Measurements from ENCODE around the gene SEPTIN10.
"Not testable (repeated sequence)": the region's sequence is repeated elsewhere in the genome, so short reads cannot be mapped to it uniquely, and the experiment has no call there.

SEPTIN10 gene

DNA sequence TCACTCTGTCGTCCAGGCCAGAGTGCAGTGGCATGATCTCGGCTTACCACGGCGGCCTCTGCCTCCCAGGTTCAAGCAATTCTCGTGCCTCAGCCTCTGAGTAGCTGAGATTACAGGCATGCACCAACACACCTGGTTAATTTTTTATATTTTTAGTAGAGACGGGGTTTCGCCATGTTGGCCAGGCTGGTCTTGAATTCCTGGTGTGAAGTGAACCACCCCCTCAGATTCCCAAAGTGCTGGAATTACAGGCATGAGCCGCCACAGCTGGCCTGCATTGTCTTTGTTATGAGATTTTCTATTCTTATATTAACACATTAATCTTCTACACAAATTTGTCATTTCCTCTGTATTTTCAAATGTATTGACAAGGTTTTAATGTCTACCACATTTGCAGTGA lies 75.2 kb downstream of the SEPTIN10 start:
- no peak for DNase-seq

DNA sequence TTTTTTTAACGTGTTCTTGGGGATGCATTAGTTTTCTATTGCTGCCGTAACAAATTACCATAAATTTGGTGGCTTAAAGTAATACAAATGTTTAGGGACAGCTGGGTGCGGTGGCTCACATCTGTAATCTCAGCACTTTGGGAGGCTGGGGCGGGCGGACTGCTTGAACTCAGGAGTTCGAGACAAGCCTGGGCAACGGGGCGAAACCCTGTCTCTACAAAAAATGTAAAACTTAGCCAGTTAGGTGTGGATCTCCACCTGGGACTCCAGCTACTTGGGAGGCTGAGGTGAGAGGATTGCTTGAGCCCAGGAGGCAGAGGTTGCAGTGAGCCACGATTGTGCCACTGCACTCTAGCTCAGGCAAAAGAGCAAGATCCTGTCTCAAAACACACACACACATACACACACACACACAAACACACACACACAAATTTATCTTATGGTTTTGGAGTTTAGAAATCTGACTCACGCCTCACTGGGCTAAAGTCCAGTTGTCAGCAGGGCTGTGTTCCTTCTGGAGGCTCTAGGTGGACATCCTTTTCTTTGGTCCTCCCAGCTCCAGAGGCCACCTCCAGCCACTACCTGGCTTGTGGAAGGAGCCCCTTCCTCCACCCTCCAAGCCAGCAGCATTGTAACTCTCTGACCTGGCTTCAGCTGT lies 76.1 kb downstream of the SEPTIN10 start:
- DNase-seq: no peak

DNA sequence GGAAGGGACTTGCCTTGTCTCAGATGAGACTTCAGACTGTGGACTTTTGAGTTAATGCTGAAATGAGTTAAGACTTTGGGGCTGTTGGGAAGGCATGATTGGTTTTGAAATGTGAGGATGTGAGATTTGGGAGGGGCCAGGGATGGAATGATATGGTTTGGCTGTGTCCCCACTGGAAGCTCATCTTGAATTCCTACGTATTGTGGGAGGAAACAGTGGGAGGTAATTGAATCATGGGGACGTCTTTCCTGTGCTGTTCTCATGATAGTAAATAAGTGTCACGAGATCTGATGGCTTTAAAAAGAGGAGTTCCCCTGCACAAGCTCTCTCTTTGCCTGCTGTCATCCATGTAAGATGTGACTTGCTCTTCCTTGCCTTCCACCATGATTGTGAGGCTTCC lies 77.2 kb downstream of the SEPTIN10 start:
- DNase-seq: not testable (repeated sequence)

DNA sequence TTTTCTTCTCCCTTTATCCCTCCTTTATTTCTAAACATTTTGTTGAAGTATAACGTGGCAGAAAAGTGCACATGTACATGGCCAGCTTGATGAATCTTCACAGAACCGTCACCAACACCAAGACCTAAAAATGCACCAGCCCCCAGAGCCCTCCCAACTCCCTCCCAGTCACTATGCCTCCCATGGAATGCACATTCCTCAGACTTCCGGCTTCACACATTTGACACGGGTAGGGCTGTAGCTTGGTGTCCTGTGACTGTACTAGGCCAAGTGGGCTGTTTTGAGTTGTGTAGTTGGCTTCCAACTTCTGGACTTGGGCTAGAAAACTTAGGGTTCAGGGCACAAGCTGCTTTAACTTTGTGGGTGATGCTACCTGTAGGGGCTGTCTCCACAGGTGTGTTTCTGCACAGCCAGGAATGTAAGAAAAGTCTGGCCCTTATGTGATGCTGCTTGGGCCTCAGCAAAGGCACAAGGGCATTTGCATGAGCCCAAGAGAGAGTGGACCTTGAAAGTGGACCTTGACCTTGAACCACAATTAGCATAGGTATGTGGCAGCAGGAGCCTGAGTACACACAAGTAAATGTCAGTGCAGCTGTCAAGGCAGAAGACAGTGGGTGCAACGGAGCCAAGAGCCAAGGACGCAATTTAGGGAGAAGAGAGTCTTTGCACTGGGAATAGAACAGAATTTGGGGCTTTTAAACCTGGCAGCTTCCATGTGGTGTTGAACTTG lies 78.4 kb downstream of the SEPTIN10 start:
- no peak for DNase-seq

DNA sequence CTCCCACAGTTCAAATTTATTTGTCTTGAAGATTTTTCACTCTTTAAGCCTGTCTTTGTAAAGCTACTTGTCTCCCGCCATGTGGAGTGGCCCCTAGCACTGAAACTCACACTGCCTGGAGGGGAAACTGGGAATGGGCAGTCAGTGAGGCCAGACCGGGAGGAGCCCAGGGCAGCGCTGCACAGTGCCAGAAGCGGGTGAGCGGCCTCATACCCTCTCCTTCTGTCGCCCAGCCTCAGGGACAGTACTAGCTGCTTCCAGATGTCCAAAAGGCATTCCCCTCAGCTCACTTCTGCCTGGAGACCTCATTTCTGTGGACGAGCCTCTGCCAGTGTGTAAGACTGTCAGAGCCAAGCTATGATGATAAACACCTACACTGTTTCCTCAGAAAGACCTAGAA lies 79.9 kb downstream of the SEPTIN10 start:
- DNase-seq: no peak

DNA sequence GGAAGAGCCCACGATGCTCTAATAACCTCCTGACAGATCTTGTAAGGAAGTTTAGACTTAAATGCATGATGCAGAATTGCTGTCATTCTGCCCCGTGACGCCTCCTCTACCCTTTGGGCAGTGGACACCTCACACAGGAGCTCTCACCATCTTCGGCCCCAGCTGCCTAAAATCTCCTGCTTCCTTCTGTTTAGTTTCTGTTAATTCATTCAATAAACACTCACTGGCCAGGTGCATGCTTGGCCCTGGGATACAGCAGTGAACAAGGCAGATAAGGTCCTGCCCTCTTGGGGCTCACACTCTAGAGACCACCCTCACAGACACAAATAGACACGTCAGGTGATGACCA lies 81.1 kb downstream of the SEPTIN10 start:
- DNase-seq: no peak

DNA sequence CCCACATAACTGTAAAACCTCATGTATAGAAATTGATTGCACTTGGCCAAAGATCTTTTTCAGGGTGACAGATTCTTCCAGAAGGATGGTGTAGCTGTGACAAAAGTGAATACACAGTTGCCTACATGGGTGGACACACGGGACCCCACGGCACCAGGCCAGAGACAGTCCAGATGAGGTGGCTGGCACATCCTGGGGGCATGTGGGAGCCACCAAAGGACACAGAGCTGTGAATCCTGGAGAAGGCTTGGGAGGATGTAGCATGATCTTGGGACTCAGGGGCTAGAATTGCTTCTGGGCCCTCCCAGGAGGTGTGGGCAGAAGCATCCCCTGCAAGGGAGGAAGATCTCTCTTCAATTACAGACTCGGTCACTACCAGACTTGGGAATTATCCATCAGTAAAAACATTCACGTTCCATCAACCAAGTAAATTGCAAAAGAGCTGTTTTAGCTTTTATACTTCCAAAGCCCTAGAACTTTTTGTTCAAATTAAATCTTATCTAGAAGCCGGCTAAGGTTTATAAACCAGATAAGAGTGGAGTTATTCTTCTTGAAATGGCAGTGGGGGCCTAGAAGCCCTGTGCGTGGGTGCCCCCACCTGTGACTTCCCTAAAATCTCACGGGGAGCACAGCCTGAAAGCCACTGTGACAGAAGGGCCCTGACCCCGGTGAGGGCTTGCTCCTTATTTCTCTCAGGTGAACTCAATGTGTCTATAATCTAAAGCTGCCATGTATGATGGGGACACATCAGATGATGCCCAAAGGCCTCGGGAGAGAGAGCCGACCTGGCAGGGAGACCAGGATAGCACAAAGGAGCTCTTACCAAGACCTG lies 81.7 kb downstream of the SEPTIN10 start:
- DNase-seq: no peak

DNA sequence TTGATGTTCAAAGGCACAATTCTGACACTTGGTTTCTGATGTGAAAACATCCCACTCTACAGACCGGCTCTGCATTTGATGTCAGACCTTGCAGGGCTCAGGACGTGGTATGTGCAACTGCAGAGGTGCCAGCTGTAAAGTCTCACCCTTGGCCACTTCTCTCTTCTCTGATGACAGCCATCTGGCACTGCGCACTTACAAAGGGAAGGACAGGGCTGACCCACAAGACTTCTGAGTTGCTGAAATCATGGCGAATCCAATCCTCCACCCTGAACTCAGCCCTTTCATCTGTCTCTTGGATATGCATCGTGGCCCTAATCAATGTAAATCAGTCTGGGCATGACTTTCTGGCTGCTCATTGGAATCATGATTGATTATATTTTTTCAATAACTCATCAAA lies 82.5 kb downstream of the SEPTIN10 start:
- DNase-seq: no peak

DNA sequence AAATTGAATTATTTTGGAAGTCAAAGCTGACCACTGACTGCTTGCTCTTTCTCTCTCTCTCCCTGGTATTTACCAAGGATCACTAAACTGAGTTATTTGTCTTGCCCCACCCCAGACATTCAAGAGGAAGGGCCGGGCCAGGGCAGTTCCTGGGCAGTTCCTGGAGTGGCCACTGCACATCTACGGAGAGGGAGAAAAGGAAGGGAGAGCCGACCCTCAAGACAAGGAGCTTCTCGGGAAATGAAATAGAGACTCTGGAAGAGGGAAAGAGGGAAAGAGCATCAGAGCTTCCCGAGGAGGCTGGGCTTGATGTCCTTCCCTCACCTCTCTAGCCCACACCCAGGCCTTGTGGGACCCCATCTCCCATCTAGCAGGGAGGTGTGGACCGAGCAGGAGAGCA lies 83.1 kb downstream of the SEPTIN10 start:
- no peak for DNase-seq

DNA sequence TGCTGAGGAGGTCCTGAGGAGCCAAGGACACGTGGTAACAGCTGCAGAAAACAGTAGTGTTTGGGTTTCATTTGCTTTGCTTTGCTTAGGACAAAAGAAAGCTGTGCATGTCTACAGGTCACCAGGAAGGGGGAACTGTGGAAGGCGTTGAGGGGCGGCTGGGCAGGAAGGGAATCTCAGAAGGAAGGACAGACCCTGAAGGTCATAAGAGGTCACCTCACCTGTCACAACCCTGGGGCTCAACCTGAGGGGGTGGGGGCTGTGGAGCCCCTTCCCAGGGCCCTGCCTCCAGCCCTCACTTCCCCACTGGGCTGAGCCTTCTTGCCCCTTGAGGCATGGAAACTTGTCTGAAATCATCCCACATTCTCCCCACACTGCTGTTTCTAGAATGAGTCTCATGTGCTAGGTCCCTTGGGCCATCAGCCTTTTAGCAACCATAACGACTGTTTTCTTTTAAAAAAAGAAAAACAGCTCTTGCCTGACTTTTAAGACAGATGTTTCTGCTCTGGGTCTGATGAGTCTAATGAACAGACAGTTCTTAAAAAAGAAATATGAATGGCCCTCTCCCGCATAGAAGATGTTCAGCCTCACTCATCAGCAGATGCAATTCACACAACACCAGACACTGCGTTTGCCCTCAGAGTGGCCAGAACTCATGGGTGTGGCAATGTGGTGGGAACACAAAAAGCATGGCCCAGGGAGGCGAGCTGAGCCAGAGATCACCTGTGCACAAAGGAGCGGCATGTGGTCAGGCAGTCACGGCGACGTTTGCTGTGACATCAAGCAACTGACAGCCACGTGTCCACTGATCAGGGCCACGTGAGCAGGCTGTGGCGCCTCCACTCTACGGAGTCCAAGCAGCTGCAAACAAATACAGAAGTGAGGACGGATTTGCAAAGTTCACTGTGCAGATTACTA lies 84.0 kb downstream of the SEPTIN10 start:
- no peak for DNase-seq

DNA sequence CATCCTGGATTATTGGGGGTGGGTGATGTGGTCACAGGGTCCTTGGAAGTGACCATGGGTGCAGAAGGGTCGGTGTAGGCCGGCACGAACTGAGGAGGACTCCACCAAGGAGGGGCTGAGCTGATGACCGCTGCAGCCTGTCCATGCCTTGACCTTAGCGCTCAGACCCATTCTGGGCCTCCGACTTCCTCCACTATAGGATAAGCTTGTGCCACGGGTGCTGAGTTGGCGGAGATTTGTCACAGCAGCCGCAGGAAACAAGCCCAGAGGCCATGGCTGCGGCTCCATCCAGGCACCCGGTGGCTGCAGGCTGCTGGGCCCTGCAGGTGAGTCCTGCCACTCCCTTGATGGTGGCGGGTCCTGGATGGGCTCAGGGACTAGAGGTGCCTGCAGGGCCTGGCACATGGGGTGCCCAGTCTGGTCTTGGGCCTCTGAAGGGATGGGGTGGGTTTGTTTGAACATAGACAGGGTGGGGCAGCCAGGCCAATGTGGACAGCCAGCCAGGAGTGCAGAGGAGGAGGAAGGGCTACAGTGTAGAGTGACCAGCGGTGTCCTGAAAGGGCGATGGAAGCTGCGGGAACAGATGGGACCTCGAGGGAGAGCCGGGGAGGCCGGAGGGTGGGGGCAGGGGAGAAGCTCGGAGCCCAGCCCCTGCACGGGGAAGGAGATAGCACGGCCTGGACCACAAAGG lies 84.8 kb downstream of the SEPTIN10 start:
- no peak for DNase-seq

DNA sequence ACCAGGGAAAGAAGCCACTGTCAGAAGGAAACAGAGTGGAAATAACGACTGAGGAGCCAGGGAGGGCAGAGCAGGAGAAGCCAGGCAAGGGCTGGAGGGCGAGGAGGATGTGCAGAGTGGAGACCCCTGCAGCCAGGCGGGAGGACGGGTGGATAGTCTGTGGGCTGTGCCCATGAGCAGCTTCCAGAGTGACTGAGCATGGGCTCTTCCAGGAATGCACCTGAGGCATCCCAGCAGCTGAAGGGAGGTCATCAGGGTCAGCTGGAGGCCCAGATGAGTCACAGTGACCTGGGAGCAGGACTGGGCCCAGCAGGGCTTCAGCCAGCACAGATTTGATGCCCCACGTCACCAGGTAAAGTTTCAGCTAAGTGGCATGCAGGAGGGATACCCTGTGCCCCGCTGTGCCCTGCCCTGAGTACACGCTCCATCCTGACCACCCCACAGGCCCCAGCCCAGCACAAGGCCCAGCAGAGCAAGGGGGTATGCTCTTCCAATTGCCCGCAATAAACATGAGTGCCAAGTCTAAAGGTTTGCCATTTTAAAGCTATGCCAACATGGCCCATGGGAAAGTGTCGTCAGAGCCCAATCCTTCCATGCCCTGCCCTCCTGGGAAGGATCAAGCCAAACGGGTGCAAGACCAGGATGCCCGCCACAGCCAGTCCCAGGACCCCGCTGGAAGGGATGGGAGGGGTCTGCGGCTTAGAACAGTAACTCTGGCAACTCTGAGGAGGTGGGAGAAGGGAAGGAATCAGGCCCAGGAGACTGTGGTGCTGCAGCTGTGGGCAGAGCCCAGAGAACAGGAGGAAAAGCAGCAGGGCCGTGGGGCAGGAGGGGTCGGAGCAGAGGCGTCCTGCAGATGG lies 85.7 kb downstream of the SEPTIN10 start:
- no peak for DNase-seq

DNA sequence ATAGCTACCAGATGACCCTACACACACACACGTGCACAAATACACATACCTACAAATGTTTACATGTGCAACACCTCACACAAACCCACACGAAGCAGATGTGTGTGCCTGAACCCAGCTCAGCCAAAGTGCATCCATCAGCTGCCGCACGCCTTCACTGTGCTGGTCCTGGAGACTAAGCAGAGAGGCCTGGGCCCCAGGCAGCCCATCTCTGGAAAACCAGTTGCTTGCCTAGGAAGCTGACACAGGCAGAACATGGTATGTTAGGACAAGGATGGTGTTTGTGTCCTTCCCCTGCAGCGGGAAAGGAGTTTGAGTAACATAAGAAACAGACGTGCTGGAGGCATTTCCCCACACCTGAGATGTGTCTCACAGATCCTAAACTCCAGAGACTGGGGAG lies 86.7 kb downstream of the SEPTIN10 start:
- DNase-seq: no peak

DNA sequence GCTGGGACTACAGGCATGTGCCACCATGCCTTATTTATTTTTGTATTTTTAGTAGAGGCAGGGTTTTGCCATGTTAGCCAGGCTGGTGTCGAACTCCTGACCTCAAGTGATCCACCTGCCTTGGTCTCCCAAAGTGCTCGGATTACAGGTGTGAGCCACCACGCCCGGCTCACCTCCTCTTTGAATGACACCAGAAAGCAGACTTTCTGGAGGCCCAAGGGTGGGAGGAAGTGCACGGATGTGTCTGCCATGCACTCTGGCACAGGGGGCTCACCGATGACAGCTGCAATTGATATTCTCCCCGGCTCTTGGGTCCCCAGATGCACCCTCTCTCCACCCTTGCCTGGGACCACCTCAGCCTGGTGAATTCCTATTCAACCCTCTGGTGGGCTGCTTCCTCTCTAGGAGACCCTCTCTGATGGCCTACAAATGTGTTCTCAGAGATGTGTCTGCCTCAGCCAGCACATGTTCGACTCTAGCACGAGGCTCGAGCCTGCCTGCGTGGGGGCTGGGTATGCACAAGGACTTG lies 87.3 kb downstream of the SEPTIN10 start:
- DNase-seq: no peak

DNA sequence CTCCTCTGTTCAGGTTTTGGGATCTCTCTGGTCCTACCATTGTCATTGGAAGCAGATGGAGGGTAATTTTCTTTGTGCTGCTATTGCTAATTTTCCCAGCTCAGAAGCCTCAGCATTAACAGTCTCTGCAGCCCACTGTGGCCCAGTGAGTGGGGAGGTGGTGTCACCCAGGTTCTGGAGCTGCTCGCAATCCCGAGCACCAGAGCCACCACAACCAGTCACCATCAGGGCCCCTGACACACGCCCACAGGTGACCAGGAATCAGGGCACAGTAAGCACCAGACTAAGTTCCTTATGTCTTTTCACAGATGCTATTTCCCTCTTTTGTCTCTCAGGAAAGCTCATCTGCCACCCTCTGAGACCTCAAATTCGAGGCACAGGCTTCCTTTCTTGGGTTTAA lies 87.9 kb downstream of the SEPTIN10 start:
- no peak for DNase-seq

DNA sequence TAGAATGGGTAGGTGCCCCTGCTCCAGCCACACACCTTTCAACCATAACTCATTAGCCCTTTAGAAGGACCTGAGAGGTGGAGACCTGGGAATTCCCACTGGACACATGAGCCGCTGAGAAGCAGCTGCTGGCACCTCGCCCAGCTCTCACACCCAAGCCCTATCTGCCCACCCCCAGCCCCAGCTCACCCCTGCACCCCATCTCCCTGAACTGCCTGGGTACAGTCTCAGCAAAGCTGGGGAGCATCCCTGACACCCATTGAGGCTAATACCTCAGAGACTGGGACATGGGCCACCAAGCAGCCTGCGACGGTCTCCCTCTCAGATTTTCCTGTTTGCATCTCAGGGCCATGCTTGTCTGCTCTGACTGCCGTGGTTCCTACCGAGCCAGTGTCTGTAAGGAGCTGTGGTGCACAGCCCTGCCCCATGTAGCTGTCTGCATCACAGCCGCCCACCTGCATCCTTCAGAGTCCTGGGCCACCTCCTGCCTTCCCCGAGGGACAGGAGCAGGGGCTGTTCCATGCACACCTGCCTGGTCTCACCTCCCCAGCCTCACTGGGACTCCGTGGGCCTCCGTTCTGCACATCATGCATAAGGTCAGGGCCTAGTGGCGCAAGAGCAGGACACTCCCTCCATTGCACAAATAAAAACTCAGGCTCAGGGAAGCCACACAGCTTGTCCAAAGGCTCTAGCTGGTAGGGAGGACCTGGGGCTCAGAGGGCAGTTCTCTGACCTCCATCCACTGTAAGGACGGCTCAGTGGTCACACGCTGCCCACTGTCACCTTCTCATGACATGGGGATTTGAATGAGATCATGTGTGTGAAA lies 90.0 kb downstream of the SEPTIN10 start:
- DNase-seq: no peak

DNA sequence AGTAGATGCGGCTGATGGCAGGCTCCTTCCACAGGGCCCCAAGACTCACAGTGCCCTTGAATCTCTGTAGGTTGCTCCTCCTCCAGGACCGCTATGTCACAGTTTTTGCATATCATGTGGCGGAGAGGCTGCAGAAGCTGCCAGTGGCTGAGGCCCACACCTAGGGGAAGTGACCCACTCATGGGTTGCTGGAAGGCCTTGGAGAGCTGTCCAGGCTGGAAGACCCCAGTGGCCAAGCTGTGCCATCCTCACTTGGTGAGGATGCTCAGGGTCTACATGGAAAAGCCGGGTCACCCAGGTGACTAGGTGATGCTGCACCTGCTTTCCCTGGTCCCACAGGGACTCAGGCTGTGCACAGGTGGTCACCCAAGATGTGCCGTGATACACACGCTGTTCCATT lies 90.6 kb downstream of the SEPTIN10 start:
- DNase-seq: no peak

DNA sequence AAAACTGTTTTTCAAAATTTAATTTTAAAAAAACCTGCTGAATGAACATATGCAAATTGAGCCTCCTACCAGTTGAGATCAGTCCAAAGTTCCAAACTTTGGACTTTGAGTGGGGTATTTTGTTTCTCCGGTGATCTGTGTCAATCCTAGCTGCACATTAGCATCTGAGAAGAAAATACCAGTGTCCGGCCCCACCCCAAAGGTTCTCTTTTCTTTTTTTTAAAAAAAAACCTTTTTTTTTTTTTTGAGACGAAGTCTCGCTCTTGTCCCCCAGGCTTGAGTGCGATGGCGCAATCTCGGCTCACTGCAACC lies 91.7 kb downstream of the SEPTIN10 start:
- DNase-seq: no peak

DNA sequence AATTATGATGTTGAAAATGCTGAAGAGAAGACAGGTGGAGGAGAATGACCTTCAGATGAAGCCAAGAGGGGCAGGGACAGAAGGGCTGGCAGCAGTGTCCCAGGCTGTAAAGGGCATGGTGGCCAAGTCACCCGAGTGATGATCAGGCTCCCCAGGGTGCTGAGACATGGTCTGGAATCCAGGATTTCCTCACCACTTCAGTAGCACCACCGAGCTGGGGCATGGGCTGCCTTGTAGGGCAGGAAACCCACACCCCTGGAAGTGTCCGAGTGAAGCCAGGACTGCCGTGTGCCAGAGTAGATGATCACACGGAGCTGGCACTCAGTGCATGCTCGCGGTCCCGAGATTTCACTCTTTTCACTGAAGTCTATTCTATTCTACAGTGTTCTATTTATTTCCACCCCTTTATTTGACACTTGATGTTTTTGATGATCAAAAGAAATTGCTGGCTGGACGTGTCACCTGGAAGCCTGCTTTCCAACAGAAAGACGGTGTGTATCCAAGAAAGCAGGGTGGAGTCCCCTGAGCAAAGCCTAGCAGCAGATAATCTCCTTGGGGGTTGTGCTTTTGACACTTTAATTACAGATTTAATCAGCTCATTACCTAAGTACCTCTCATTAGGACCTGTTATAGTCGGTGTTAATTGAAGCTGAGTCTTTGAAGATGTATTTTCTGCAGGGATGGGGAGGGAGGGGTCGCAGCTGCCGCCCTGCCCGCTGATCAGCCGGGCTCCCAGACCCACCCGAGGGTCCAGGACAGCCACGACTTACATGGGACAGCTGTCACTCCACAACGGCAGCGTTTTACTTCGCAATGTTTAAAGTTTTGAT lies 92.3 kb downstream of the SEPTIN10 start:
- no peak for DNase-seq

All from stimulated activated CD4-positive, alpha-beta T cell treated with anti-CD3 and anti-CD28 coated beads, Interleukin-12 subunit alpha, Interleukin-12 subunit beta, amount 100 ng/mL, for 4 hours (primary cell).